ENCODE measurements around the gene SLC39A5. TPM values are rescaled to one million over a fixed set of nuclear protein-coding genes. Genes with fewer than 3 reads are reported as not detected.

SLC39A5 gene
- polyA plus RNA-seq, 1 donor from 2014 or later = 0.33 TPM

DNA sequence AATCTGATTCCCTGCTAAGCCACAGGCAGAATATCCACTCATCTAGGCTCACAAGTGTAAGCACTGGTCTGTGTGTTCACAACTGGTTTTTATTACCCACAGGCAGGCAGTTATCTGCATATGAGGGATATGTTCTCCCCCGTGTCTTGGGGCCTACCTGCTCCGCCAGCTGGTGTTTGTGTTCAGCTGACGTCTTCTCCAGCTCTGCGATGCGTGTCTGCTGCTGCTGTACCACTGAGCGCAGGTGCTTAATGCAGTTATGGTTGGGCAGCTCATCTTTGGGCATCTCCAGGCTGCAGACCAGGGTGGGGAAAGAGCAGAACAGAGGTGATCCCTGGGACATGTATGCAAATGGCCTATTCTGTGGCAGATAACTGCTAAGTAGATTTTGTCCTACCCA is 21.8 kb upstream of the SLC39A5 start:
- Histone ChIP-seq H3F3A (ENCODE audit: insufficient read depth, low read length, poor library complexity, severe bottlenecking) (no peaks in the 10 kb centered on the region), H3K79me2 (replicated peaks; ENCODE audit: insufficient read depth, low read length) (no peaks in the 10 kb centered on the region), H3K27ac (ENCODE audit: low read length) (no peak overlapping the region), H3K9me2 (ENCODE audit: insufficient read depth, low read length) (no peaks in the 10 kb centered on the region), H3K9me3 (ENCODE audit: low read length) (no peaks in the 10 kb centered on the region), H3K4me3 (ENCODE audit: low read length) (no peak overlapping the region), H4K20me1 (ENCODE audit: insufficient read depth) (no peaks in the 10 kb centered on the region), H3K27me3 (ENCODE audit: insufficient read depth, low read depth, low read length) (no peaks in the 10 kb centered on the region), H3K4me2 (ENCODE audit: low read length) (no peak overlapping the region), H3K36me3 (ENCODE audit: insufficient read depth, low read length) (peaks cover 6% of the 10 kb centered on the region), H3K9ac (ENCODE audit: low read length) (no peak overlapping the region), H2AFZ (ENCODE audit: low read depth, low read length) (no peak overlapping the region)
- TF ChIP-seq MXI1 (conservative IDR thresholded peaks at IDR 0.05; ENCODE audit: poor library complexity, severe bottlenecking) = no peak
- no peak for TF ChIP-seq POLR2AphosphoS5 (IDR thresholded peaks at IDR 0.05)

DNA sequence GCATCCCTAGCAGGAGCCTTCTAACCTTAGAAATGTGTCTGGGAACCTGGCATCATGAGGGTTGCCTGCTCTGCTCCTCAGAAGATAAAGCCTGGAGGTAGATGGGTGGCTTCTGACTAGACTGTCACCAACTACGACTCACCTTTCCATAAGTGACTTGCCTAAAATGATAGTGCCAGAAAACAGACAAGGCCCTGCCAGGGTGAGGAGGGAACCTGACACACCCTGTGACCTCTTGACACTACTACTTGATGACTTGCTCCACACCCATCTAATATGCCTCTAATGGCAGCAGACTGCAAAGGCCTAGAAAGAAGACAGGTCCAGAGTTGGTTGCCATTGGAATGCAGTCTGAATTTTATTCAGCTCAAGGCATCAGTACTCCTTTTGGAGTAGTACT is 17.5 kb upstream of the SLC39A5 start:
- Histone ChIP-seq H3K9ac (ENCODE audit: low read length) (no peak overlapping the region), H3K9me2 (ENCODE audit: insufficient read depth, low read length) (no peaks in the 10 kb centered on the region), H2AFZ (ENCODE audit: low read depth, low read length) (no peak overlapping the region), H3K27ac (ENCODE audit: low read length) (no peak overlapping the region), H3K4me2 (ENCODE audit: low read length) (no peak overlapping the region), H3K9me3 (ENCODE audit: low read length) (no peaks in the 10 kb centered on the region), H3K79me2 (replicated peaks; ENCODE audit: insufficient read depth, low read length) (no peaks in the 10 kb centered on the region), H3K4me3 (ENCODE audit: low read length) (no peak overlapping the region), H3K27me3 (ENCODE audit: insufficient read depth, low read depth, low read length) (no peaks in the 10 kb centered on the region), H3F3A (ENCODE audit: insufficient read depth, low read length, poor library complexity, severe bottlenecking) (no peaks in the 10 kb centered on the region), H3K36me3 (ENCODE audit: insufficient read depth, low read length) (no peaks in the 10 kb centered on the region), H4K20me1 (ENCODE audit: insufficient read depth) (no peaks in the 10 kb centered on the region)
- no peak for TF ChIP-seq MXI1 (conservative IDR thresholded peaks at IDR 0.05; ENCODE audit: poor library complexity, severe bottlenecking)
- TF ChIP-seq TAF1 (IDR thresholded peaks at IDR 0.05; ENCODE audit: low read depth) = no peak
- TF ChIP-seq RAD21 (conservative IDR thresholded peaks at IDR 0.05) = no peak

DNA sequence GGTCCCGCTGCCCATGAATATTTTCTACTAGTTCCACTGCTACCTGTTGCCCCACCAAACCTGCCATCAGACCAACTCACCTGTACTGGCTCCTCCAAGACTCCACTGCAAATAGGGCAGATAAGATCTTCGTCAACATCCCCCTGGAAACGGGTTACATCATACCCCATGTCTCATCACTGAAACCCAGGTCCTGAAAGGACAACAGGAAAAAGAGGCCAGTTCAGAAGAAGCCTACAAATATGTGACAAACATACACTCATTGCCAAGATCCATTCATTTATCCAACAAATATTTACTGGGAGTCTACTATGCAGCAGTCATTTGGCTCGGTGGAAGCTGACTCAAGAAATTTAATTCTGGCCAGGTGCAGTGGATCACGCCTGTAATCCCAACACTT is 16.0 kb upstream of the SLC39A5 start:
- no peak overlapping the region for H3K4me2 ChIP-seq (ENCODE audit: low read length)
- H3K36me3 ChIP-seq (ENCODE audit: insufficient read depth, low read length) = no peaks in the 10 kb centered on the region
- no peaks in the 10 kb centered on the region for H4K20me1 ChIP-seq (ENCODE audit: insufficient read depth)
- no peaks in the 10 kb centered on the region for H3K27me3 ChIP-seq (ENCODE audit: insufficient read depth, low read depth, low read length)
- H3F3A ChIP-seq (ENCODE audit: insufficient read depth, low read length, poor library complexity, severe bottlenecking) = no peaks in the 10 kb centered on the region
- no peak overlapping the region for H3K9ac ChIP-seq (ENCODE audit: low read length)
- no peak overlapping the region for H3K27ac ChIP-seq (ENCODE audit: low read length)
- TF ChIP-seq SMC3 (conservative IDR thresholded peaks at IDR 0.05; ENCODE audit: poor library complexity) (no peak), EP300 (conservative IDR thresholded peaks at IDR 0.05; ENCODE audit: poor library complexity, severe bottlenecking) (no peak), TAF1 (IDR thresholded peaks at IDR 0.05; ENCODE audit: low read depth) (no peak)
- TF ChIP-seq, protein P1, sequence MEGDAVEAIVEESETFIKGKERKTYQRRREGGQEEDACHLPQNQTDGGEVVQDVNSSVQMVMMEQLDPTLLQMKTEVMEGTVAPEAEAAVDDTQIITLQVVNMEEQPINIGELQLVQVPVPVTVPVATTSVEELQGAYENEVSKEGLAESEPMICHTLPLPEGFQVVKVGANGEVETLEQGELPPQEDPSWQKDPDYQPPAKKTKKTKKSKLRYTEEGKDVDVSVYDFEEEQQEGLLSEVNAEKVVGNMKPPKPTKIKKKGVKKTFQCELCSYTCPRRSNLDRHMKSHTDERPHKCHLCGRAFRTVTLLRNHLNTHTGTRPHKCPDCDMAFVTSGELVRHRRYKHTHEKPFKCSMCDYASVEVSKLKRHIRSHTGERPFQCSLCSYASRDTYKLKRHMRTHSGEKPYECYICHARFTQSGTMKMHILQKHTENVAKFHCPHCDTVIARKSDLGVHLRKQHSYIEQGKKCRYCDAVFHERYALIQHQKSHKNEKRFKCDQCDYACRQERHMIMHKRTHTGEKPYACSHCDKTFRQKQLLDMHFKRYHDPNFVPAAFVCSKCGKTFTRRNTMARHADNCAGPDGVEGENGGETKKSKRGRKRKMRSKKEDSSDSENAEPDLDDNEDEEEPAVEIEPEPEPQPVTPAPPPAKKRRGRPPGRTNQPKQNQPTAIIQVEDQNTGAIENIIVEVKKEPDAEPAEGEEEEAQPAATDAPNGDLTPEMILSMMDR (IDR thresholded peaks at IDR 0.05; ENCODE audit: poor library complexity, severe bottlenecking) = no peak
- H2AFZ ChIP-seq (ENCODE audit: low read depth, low read length) = no peak overlapping the region
- no peaks in the 10 kb centered on the region for H3K79me2 ChIP-seq (replicated peaks; ENCODE audit: insufficient read depth, low read length)
- H3K4me3 ChIP-seq (ENCODE audit: low read length) = no peak overlapping the region
- no peaks in the 10 kb centered on the region for H3K9me2 ChIP-seq (ENCODE audit: insufficient read depth, low read length)
- H3K9me3 ChIP-seq (ENCODE audit: low read length) = no peaks in the 10 kb centered on the region

DNA sequence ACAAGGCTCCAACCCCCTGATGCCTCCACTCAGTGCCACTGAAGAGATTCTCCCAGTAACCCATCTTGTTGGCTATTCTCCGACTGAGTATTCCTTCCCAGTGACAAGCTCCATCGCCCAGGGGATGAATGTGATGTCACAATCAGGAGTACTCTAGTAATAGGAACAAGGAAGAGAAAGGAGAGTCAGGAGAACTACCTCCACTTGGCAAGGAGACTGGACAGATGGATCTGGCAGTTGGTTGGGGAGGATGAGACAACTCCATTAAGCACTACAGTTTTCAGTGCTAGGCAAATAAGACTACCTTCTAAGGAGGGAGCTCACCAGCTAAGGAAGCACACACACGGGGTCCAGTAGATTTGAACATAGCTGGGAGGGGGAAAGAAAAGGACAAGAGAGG is 13.4 kb upstream of the SLC39A5 start:
- Histone ChIP-seq H3K79me2 (replicated peaks; ENCODE audit: insufficient read depth, low read length) (peaks cover 9% of the 10 kb centered on the region), H3K27me3 (ENCODE audit: insufficient read depth, low read depth, low read length) (no peaks in the 10 kb centered on the region), H3K9me3 (ENCODE audit: low read length) (no peaks in the 10 kb centered on the region), H3F3A (ENCODE audit: insufficient read depth, low read length, poor library complexity, severe bottlenecking) (peaks cover 5% of the 10 kb centered on the region), H3K27ac (ENCODE audit: low read length) (no peak overlapping the region), H3K9ac (ENCODE audit: low read length) (no peak overlapping the region), H2AFZ (ENCODE audit: low read depth, low read length) (no peak overlapping the region), H3K36me3 (ENCODE audit: insufficient read depth, low read length) (no peaks in the 10 kb centered on the region), H3K9me2 (ENCODE audit: insufficient read depth, low read length) (no peaks in the 10 kb centered on the region), H4K20me1 (ENCODE audit: insufficient read depth) (no peaks in the 10 kb centered on the region), H3K4me3 (ENCODE audit: low read length) (no peak overlapping the region), H3K4me2 (ENCODE audit: low read length) (no peak overlapping the region)
- TF ChIP-seq, protein P1 (IDR thresholded peaks at IDR 0.05; ENCODE audit: poor library complexity, severe bottlenecking) = no peak
- TF ChIP-seq EP300 (conservative IDR thresholded peaks at IDR 0.05; ENCODE audit: poor library complexity, severe bottlenecking) = no peak
- TF ChIP-seq POLR2AphosphoS5 (IDR thresholded peaks at IDR 0.05) = no peak
- TF ChIP-seq RAD21 (conservative IDR thresholded peaks at IDR 0.05) = no peak
- TF ChIP-seq TAF1 (IDR thresholded peaks at IDR 0.05; ENCODE audit: low read depth) = no peak
- TF ChIP-seq, protein P2, sequence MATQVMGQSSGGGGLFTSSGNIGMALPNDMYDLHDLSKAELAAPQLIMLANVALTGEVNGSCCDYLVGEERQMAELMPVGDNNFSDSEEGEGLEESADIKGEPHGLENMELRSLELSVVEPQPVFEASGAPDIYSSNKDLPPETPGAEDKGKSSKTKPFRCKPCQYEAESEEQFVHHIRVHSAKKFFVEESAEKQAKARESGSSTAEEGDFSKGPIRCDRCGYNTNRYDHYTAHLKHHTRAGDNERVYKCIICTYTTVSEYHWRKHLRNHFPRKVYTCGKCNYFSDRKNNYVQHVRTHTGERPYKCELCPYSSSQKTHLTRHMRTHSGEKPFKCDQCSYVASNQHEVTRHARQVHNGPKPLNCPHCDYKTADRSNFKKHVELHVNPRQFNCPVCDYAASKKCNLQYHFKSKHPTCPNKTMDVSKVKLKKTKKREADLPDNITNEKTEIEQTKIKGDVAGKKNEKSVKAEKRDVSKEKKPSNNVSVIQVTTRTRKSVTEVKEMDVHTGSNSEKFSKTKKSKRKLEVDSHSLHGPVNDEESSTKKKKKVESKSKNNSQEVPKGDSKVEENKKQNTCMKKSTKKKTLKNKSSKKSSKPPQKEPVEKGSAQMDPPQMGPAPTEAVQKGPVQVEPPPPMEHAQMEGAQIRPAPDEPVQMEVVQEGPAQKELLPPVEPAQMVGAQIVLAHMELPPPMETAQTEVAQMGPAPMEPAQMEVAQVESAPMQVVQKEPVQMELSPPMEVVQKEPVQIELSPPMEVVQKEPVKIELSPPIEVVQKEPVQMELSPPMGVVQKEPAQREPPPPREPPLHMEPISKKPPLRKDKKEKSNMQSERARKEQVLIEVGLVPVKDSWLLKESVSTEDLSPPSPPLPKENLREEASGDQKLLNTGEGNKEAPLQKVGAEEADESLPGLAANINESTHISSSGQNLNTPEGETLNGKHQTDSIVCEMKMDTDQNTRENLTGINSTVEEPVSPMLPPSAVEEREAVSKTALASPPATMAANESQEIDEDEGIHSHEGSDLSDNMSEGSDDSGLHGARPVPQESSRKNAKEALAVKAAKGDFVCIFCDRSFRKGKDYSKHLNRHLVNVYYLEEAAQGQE (IDR thresholded peaks at IDR 0.05; ENCODE audit: borderline replicate concordance) = no peak
- no peak for TF ChIP-seq SMC3 (conservative IDR thresholded peaks at IDR 0.05; ENCODE audit: poor library complexity)
- TF ChIP-seq MXI1 (conservative IDR thresholded peaks at IDR 0.05; ENCODE audit: poor library complexity, severe bottlenecking) = no peak
- TF ChIP-seq EZH2 (IDR thresholded peaks at IDR 0.05; ENCODE audit: borderline replicate concordance, insufficient read depth, low read length, poor library complexity, severe bottlenecking) = no peak
